H1 (cell line): ENCODE data around the gene APOBEC3F. TPM values are rescaled to one million over a fixed set of nuclear protein-coding genes. Genes with fewer than 3 reads are reported as not detected.

Source experiments
- GTF2F1 ChIP-seq: IDR thresholded peaks from 2 replicates; pipeline ENCODE4 v1.6.1; 2012; ENCODE audit warnings: low read depth, low read length, improper control_type of control experiment, borderline replicate concordance
- SAP30 ChIP-seq: fragments of 300-600 bp; sonication (generic); IDR thresholded peaks from 2 replicates; pipeline ENCODE4 v1.7.1; 2012; ENCODE audit warnings: low read length, moderate library complexity, mild to moderate bottlenecking, inconsistent platforms; ENCODE audit not compliant: insufficient read depth, insufficient replicate concordance
- SP1 ChIP-seq: IDR thresholded peaks from 2 replicates; pipeline ENCODE4 v1.6.1; 2011; ENCODE audit warnings: low read depth, low read length
- SRF ChIP-seq: IDR thresholded peaks from 2 replicates; pipeline ENCODE4 v1.6.1; 2011; ENCODE audit warnings: mild to moderate bottlenecking, low read depth, low read length, moderate library complexity
- SUZ12 ChIP-seq: fragments of 200-600 bp; sonication (generic); IDR thresholded peaks from 2 replicates; pipeline ENCODE4 v1.6.1; 2012; ENCODE audit warnings: mild to moderate bottlenecking, inconsistent platforms, low read length, moderate library complexity, mixed read lengths
- polyA plus RNA-seq, 7 experiments: library from polyadenylated mRNA; depleted of rRNA in 3 of 7; stranded (reverse) in 5 of 7; unstranded in 2 of 7; fragments of >200 nt in 5 of 7; fragments of 200-250 nt in 2 of 7; gene quantifications; 1 replicate in 5 of 7; 2 replicates in 1 of 7; 4 replicates in 1 of 7; pipeline versions ENCODE4 v1.2.1 to v1.2.3, GENCODE V29; 2011 to 2013; ENCODE audit warnings: missing spikeins in 2 of 7, mixed read lengths in 2 of 7
- total RNA-seq: library from RNA; stranded (reverse); fragmentation: NEBNext Ultra II Directional; extraction: Animal tissue kit (Norgen Biotek cat#: 25700); gene quantifications from 2 replicates; pipeline ENCODE4 v1.2.1, GENCODE V29; 2021
- TF ChIP-seq, protein P1 (sequence below): IDR thresholded peaks from 2 replicates; pipeline ENCODE4 v1.6.1; 2011; ENCODE audit warnings: low read depth, mild to moderate bottlenecking, low read length; ENCODE audit not compliant: insufficient read depth

APOBEC3F gene
- total and polyA plus RNA-seq, 2 of the 8 experiments (the other 6 are each of a cell fraction or from before 2014, with no cell fraction given), result 4.0 to 7.3 TPM

- TF ChIP-seq SP1 (no peak), SUZ12 (no peak), SAP30 (no peak), GTF2F1 (no peak), SRF (no peak)
- TF ChIP-seq, protein P1, sequence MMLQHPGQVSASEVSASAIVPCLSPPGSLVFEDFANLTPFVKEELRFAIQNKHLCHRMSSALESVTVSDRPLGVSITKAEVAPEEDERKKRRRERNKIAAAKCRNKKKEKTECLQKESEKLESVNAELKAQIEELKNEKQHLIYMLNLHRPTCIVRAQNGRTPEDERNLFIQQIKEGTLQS, result no peak
These were observed 50.7 kb downstream of the APOBEC3F start (continued) for GRCh38 chr22:39091126-39092081.
